Measurements from ENCODE around the gene MAP3K4.

GRCh38 chr6:161134550-161135298 lies 143.2 kb downstream of the MAP3K4 start:
- TF ChIP-seq CTCF (IDR thresholded peaks at IDR 0.05; ENCODE audit: poor library complexity, severe bottlenecking) (no peak), POLR2AphosphoS5 (IDR thresholded peaks at IDR 0.05) (no peak), EP300 (conservative IDR thresholded peaks at IDR 0.05; ENCODE audit: poor library complexity, severe bottlenecking) (no peak), TAF1 (IDR thresholded peaks at IDR 0.05; ENCODE audit: low read depth) (no peak), EZH2 (IDR thresholded peaks at IDR 0.05; ENCODE audit: borderline replicate concordance, insufficient read depth, low read length, poor library complexity, severe bottlenecking) (no peak), SMC3 (conservative IDR thresholded peaks at IDR 0.05; ENCODE audit: poor library complexity) (no peak), REST (IDR thresholded peaks at IDR 0.05; ENCODE audit: borderline replicate concordance) (no peak), RAD21 (conservative IDR thresholded peaks at IDR 0.05) (no peak), MXI1 (conservative IDR thresholded peaks at IDR 0.05; ENCODE audit: poor library complexity, severe bottlenecking) (no peak)
